Right lobe of liver (tissue), 4 donors: Measurements from ENCODE around the gene TERB1.

Experiments used
- CTCF ChIP-seq, 4 donors: fragments of 200-600 bp in 3 of 4; fragments of 450-650 bp in 1 of 4; IDR thresholded peaks; one replicate each; pipeline versions ENCODE4 v1.5.1 to v1.8.0; 2016 to 2022; ENCODE audit warnings: antibody characterized with exemption in 4 of 4, mild to moderate bottlenecking in 2 of 4
- POLR2A ChIP-seq: fragments of 450-650 bp; IDR thresholded peaks from one replicate; pipeline ENCODE4 v1.6.1; 2017; ENCODE audit warnings: antibody characterized with exemption, mild to moderate bottlenecking
- donor health status: DM: no; HTN: no; CAD: no.
- donor health status: DM: no; HTN: no; CAD: no.
- donor health status: DM: no; HTN: yes; CAD: no.

GRCh38 chr16:66758086-66758485 lies 43.3 kb downstream of the TERB1 start:
- TF ChIP-seq CTCF (IDR thresholded peaks at IDR 0.05) (no peak), POLR2A (no peak)
